HG02970 (cell line): ENCODE data around the gene TBRG4.
"Not testable (repeated sequence)": the region's sequence is repeated elsewhere in the genome, so short reads cannot be mapped to it uniquely, and the experiment has no call there.

Experiments used
- ATAC-seq: cut with Tn5 transposase; IDR thresholded peaks from one replicate; pipeline ENCODE4 v1.9.1; 2021; ENCODE audit warnings: mild to moderate bottlenecking, moderate library complexity, moderate number of reproducible peaks; ENCODE audit not compliant: unreplicated experiment, low FRiP score

TBRG4 gene

DNA sequence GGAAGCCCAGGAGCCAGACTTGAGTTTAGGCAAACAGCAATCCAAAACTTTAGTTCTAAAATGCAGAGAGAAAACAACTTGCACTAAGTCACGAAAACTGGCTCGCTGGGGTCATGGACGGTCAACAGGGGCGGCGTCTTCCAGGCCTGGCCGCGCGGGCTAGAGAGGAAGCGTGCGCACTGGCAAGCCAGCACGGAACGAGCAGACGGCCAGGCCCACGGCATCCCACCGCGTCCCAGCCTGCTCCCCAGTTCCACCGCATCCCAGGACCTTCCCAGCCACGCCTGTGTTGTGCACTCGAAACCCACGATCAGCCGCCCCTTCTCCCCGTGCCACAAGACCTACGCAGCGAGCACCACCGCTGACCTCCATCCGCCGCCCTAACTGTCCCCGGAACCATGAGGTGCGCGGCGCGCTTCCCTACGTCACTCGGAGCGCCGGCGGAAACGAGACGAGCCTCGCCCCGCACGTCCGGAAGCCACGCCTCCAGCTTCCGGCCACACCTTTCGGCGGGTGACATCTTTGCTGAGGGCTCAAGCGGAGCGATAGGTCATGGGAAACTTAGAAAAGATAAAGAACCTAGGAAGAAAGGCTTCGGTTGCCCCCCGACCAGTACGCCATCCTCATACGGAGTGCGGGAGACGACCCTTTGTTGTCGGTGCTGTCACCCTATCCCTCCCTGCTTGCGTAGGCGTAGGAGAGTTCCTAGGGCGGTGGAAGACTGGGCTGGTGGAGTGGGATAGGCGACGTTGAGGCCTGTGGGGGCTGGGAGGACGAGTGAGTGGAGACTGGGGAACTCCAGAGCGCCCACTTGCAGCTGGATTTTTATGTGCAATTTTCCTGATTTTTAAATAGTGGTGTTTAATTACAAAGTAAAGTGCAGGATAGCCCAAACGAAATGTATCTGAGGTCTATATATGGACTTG, at the start of gene TBRG4:
Gene TBRG4, minus strand, starts transcription at position 400 of the 926 bp plus-strand sequence. CDS start 2,460 bp downstream, outside the sequence.
- peak; percentile 92 for ATAC-seq

DNA sequence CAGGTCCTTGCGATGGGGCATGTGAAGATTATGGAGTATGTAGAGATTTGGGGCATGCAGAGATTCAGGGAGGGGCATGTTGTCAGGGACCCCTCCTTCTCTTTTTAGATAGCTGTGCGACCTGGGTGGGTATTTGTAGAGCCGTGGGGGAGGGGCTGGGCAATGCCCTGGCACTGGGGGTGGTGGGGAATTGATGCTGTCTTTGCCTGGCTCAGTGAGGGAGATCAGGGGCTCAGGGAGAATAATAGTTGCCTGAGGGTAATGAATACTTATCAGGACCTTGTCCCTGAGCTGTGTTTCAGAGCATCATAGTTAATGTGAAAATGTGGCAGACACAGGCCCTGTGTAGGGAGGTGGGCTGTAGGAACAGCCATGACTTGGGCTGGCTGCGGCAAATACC, 49.6 kb upstream of the TBRG4 start:
- no peak for ATAC-seq

DNA sequence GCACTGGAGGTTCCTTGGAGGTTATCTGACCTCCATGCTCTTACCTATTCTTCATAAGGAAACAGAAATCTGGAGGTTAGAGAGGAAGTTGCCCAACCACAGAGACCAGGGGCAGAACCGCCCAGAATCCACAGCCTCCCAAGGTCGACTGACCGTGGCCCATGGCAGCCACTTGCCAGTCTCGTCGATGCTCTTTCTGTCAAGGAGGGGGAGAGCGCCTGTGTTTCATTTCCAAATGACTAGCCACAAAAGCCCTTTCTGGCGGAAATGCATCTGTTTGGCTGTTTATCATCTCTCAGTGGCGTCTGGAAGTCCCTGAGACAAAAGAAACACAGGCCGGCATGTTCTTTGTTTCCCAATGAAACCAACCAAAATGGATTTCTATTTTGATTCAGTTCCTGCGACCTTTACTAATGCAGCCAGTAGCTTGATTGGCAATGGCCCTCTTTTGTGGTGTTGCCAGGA, 49.0 kb upstream of the TBRG4 start:
- ATAC-seq: no peak

GRCh38 chr7:45159296-45159695, 47.8 kb upstream of the TBRG4 start:
- ATAC-seq: no peak

GRCh38 chr7:45158471-45158870, 47.0 kb upstream of the TBRG4 start:
- ATAC-seq: no peak

GRCh38 chr7:45157653-45158401, 46.3 kb upstream of the TBRG4 start, which contains the start of gene RAMP3:
Gene RAMP3 (plus strand): TSS chr7:45157791. CDS start chr7:45157829, 38 bp downstream.
- ATAC-seq: no peak

GRCh38 chr7:45157286-45157652, 45.8 kb upstream of the TBRG4 start:
- ATAC-seq: no peak

GRCh38 chr7:45156516-45157272, 45.2 kb upstream of the TBRG4 start:
- ATAC-seq: no peak

- ATAC-seq: no peak
Measured at GRCh38 chr7:45155941-45156340, 44.4 kb upstream of the TBRG4 start.

DNA sequence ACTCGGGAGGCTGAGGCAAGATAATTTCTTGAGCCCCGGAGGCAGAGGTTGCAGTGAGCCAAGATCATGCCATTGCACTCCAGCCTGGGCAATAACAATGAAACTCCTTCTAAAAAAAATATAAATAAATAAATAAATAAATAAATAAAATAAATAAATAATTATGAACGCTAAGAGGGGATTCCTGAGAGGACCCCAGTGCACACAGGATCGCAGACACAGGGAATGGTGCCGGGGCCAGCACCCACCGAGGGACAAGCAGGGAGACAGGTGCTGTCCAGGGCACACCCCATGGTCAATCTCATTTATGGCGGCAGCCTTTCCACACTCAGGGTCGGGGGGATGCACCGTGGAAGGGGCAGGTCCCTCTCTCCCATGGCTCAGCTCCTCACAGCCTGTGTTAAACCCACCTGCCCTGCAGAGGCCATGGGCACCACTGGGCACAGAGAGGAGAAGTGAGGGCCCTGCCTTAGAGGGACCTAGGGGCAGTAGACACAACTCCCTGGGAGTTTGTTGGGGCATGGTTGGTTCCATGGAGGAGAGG, 43.9 kb upstream of the TBRG4 start:
- ATAC-seq: no peak

- not testable (repeated sequence) for ATAC-seq
Measured at GRCh38 chr7:45153861-45154260, 42.4 kb upstream of the TBRG4 start.

GRCh38 chr7:45153233-45153632, 41.7 kb upstream of the TBRG4 start:
- ATAC-seq: no peak

DNA sequence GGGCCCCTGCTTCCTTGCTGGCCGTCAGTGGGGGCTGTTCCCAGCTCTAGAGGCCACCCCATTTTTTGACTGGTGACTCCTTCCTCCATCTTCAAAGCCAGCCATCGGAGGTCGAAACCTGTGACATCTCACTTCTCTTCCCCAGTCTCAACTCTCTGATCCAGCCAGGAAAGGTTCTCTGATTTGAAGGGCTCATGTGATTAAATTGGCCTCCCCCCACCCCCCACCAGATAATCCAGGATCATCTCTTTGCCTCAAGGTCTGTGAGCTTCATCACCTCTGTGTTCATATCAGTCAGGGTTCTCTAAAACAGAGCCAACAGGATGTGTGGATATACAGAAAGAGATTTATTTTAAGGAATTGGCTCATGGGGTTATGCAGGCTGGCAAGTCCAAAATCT, 40.5 kb upstream of the TBRG4 start:
- ATAC-seq: no peak

DNA sequence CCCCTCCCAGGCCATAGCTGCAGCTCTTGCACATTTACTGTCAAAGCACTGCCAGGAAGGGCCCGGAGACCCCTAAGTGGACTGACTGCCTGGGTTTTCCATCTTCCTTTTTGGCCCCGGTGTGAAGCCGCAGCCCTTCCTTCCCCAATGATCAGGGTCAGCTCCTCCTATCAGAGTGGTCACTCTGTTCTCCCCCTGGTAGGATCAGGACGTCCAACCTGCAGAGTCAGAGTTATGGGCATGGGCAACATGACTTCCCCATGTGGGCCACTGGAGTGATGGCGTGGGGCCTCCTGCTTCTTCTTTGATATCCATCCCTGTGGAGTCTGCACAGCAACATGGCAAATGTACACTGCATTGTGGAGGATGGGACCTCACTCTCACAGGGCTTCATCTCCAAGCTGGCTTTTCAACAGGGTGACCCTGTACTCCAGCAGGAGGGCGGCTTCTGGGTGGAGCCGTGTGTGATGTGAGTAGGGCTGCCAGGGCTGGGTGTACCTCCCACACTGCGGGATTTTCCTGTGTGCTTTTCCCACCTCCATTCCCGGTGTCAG, 39.7 kb upstream of the TBRG4 start:
- ATAC-seq: no peak

- no peak for ATAC-seq
Measured at GRCh38 chr7:45150199-45150598, 38.7 kb upstream of the TBRG4 start.

DNA sequence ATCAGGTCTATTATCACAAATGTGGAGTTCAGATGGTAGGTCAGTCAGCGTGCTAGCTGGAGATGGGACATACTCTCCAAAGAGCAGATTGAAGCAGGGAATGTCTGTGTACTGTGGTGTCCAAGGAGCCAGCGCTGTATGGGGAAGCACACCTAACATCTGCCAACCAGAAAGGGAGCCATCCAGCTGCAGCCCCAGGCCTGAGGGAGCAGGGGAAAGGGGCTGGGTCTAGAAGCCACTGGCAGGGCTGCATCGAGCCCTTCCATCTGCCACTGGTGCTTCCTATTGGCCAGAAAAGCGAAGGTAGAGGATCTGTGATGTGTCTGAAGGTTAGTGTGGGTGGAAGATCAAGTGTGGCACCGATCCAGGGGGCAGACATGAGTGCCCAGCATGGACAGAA, 38.1 kb upstream of the TBRG4 start:
- ATAC-seq: no peak

DNA sequence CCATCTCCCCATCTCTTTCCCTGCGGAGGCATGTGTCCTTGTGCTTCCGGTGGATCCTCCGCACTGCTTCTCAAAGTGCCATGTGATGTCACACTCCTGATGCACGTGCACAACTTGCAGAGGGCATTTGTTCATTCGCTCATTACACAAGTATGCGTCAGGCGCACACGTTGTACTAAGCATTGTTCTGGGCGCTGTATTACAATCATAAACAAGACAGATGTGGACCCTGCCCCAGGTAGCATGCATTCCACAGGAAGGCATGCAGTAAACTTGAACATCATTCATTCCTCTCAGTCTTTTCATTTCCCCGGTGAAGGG, 37.1 kb upstream of the TBRG4 start:
- no peak for ATAC-seq

GRCh38 chr7:45147858-45148652, 36.6 kb upstream of the TBRG4 start:
- ATAC-seq: no peak
